Body of pancreas (tissue), 4 donors: ENCODE measurements around the gene PAX9. TPM values are rescaled to one million over a fixed set of nuclear protein-coding genes. Genes with fewer than 3 reads are reported as not detected.

ENCODE experiments used
- ATAC-seq: fragments of 150-250 bp; one replicate; pipeline ENCODE4 v1.9.1; 2016
- DNase-seq, 4 donors: peaks; one replicate each; pipeline ENCODE4 v3.0.0-alpha.2; 2019
- H3K27ac ChIP-seq, 4 donors: fragments of 200-600 bp; sonication (generic); 1 replicate in 3 of 4; 2 replicates in 1 of 4; pipeline versions ENCODE4 v1.5.1 to v1.6.1; 2016 to 2019; ENCODE audit warnings: mild to moderate bottlenecking in 1 of 4, mixed read lengths in 1 of 4, moderate library complexity in 1 of 4
- H3K27me3 ChIP-seq, 2 donors: fragments of 200-600 bp; sonication (generic); one replicate each; pipeline ENCODE4 v1.6.0; 2016; ENCODE audit warnings: mild to moderate bottlenecking in 1 of 2
- H3K36me3 ChIP-seq, 2 donors: fragments of 200-600 bp; sonication (generic); replicated peaks in 1 of 2; 2 replicates each; pipeline ENCODE4 v1.5.1; 2016; ENCODE audit warnings: low read depth in 2 of 2; ENCODE audit not compliant: insufficient read depth in 1 of 2
- H3K4me1 ChIP-seq: fragments of 200-600 bp; sonication (generic); one replicate; pipeline ENCODE4 v1.6.0; 2016
- H3K4me3 ChIP-seq, 2 donors: fragments of 200-600 bp; sonication (generic); 1 replicate in 1 of 2; 2 replicates in 1 of 2; pipeline ENCODE4 v1.5.1; 2016 to 2019
- H3K9me3 ChIP-seq, 3 donors: fragments of 200-600 bp; sonication (generic); 1 replicate in 2 of 3; 2 replicates in 1 of 3; pipeline ENCODE4 v1.5.1; 2016
- POLR2A ChIP-seq, 3 donors: fragments of 450-650 bp; IDR thresholded peaks; one replicate each; pipeline ENCODE4 v1.6.1; 2016; ENCODE audit warnings: antibody characterized with exemption in 3 of 3, mild to moderate bottlenecking in 2 of 3
- WGBS, 2 donors: methylation state at CpG; one replicate each; pipeline ENCODE4 v1.1.5; 2017; 5-methylcytosine and 5-hydroxymethylcytosine counted together
- intact Hi-C: fragments of 100-400 bp; cut with DNase I; formaldehyde crosslinking; loops from one replicate; pipeline ENCODE4 v1.15.1; 2023
- total RNA-seq, 2 donors: library from RNA; depleted of rRNA; stranded (reverse); fragments of >200 nt; gene quantifications; one replicate each; pipeline ENCODE4 v1.1.0, GENCODE V29; 2016
- TF ChIP-seq, protein P1 (sequence below), 7 experiments: fragments of 450-650 bp in 4 of 7; fragments of 200-600 bp in 3 of 7; sonication (generic) in 3 of 7; IDR thresholded peaks; one replicate each; pipeline ENCODE4 v1.5.1; 2016 to 2019; ENCODE audit warnings: antibody characterized with exemption in 7 of 7

The PAX9 gene
- total RNA-seq, 2 donors from 2014 or later: not detected

GRCh38 chr14:36723530-36723929, 61.9 kb downstream of the PAX9 start:
- no peaks in the 10 kb centered on the region for H3K9me3 ChIP-seq
- no peaks in the 10 kb centered on the region for H3K27me3 ChIP-seq
- intact Hi-C loops: no loop called here
- ATAC-seq: no peak
- no peak for DNase-seq
- no peak overlapping the region for H3K4me3 ChIP-seq
- no peaks in the 10 kb centered on the region for H3K4me1 ChIP-seq
- TF ChIP-seq, protein P1, sequence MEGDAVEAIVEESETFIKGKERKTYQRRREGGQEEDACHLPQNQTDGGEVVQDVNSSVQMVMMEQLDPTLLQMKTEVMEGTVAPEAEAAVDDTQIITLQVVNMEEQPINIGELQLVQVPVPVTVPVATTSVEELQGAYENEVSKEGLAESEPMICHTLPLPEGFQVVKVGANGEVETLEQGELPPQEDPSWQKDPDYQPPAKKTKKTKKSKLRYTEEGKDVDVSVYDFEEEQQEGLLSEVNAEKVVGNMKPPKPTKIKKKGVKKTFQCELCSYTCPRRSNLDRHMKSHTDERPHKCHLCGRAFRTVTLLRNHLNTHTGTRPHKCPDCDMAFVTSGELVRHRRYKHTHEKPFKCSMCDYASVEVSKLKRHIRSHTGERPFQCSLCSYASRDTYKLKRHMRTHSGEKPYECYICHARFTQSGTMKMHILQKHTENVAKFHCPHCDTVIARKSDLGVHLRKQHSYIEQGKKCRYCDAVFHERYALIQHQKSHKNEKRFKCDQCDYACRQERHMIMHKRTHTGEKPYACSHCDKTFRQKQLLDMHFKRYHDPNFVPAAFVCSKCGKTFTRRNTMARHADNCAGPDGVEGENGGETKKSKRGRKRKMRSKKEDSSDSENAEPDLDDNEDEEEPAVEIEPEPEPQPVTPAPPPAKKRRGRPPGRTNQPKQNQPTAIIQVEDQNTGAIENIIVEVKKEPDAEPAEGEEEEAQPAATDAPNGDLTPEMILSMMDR (IDR thresholded peaks at IDR 0.05): no peak
- TF ChIP-seq POLR2A (IDR thresholded peaks at IDR 0.05): no peak
- H3K36me3 ChIP-seq: no peaks in the 10 kb centered on the region
- WGBS, 2 donors: 36 to 43% methylated on average over 2 of the region's 2 CpGs
- no peak overlapping the region for H3K27ac ChIP-seq

GRCh38 chr14:36724162-36724561, 62.5 kb downstream of the PAX9 start:
- H3K4me1 ChIP-seq: no peaks in the 10 kb centered on the region
- H3K27ac ChIP-seq: no peak overlapping the region
- ATAC-seq (no peak), DNase-seq (no peak)
- H3K9me3 ChIP-seq: no peaks in the 10 kb centered on the region
- H3K27me3 ChIP-seq: no peaks in the 10 kb centered on the region
- H3K36me3 ChIP-seq: no peaks in the 10 kb centered on the region
- H3K4me3 ChIP-seq: no peak overlapping the region
- intact Hi-C loops: no loop called here
- TF ChIP-seq, protein P1 (IDR thresholded peaks at IDR 0.05): no peak
- TF ChIP-seq POLR2A (IDR thresholded peaks at IDR 0.05): no peak

- WGBS, 2 donors: 80 to 82% methylated on average over 3 of the region's 3 CpGs
- DNase-seq (no peak), ATAC-seq (no peak)
- Histone ChIP-seq H3K4me3 (no peak overlapping the region), H3K27me3 (no peaks in the 10 kb centered on the region), H3K36me3 (no peaks in the 10 kb centered on the region), H3K4me1 (no peaks in the 10 kb centered on the region), H3K27ac (no peak overlapping the region), H3K9me3 (no peaks in the 10 kb centered on the region)
- no peak for TF ChIP-seq POLR2A (IDR thresholded peaks at IDR 0.05)
- TF ChIP-seq, protein P1 (IDR thresholded peaks at IDR 0.05): no peak
- intact Hi-C loops: no loop called here
These were observed 64.5 kb downstream of the PAX9 start for GRCh38 chr14:36726128-36726527.

Other genes with a start within 250 kb of the PAX9 start
- not detected for gene NKX2-1, start 141.6 kb upstream of the PAX9 start, total RNA-seq
- not detected for gene NKX2-8, start 79.2 kb upstream of the PAX9 start, total RNA-seq